HUDEP-2 (cell line): ENCODE data around the gene SPP2.

Source experiments
- DNase-seq, 76 experiments: peaks; one replicate each; lab custom pipeline; 2025; ENCODE audit not compliant: unreplicated experiment in 76 of 76; lab: John Stamatoyannopoulos, UW

SPP2 gene

GRCh38 chr2:234033885-234034284, 16.6 kb upstream of the SPP2 start:
- no peak for DNase-seq

GRCh38 chr2:234038076-234038802, 12.3 kb upstream of the SPP2 start:
- no peak for DNase-seq

GRCh38 chr2:234044157-234044556, 6.3 kb upstream of the SPP2 start:
- DNase-seq = no peak

GRCh38 chr2:234046521-234046920, 4.0 kb upstream of the SPP2 start:
- no peak for DNase-seq

GRCh38 chr2:234047361-234047760, 3.1 kb upstream of the SPP2 start:
- DNase-seq = no peak

GRCh38 chr2:234048049-234048448, 2.5 kb upstream of the SPP2 start:
- no peak for DNase-seq

GRCh38 chr2:234051374-234052070, 1.0 kb downstream of the SPP2 start:
- no peak for DNase-seq

GRCh38 chr2:234058881-234059280, 8.4 kb downstream of the SPP2 start:
- no peak for DNase-seq

- DNase-seq = no peak
Observed at GRCh38 chr2:234060236-234060635, 9.7 kb downstream of the SPP2 start.

GRCh38 chr2:234061624-234062257, 11.2 kb downstream of the SPP2 start:
- DNase-seq = no peak

GRCh38 chr2:234066587-234066986, 16.1 kb downstream of the SPP2 start:
- DNase-seq = no peak

- no peak for DNase-seq
Observed at GRCh38 chr2:234071664-234072063, 21.2 kb downstream of the SPP2 start.

- no peak for DNase-seq
Observed at GRCh38 chr2:234072454-234072853, 22.0 kb downstream of the SPP2 start.

- DNase-seq = no peak
Observed at GRCh38 chr2:234074751-234075517, 24.4 kb downstream of the SPP2 start.

- no peak for DNase-seq
Observed at GRCh38 chr2:234075518-234075915, 25.0 kb downstream of the SPP2 start.

- no peak for DNase-seq
Observed at GRCh38 chr2:234075947-234076346, 25.4 kb downstream of the SPP2 start.

- no peak for DNase-seq
Observed at GRCh38 chr2:234076451-234076850, 25.9 kb downstream of the SPP2 start.

- no peak for DNase-seq
Observed at GRCh38 chr2:234078129-234078528, 27.6 kb downstream of the SPP2 start.

- no peak for DNase-seq
Observed at GRCh38 chr2:234081970-234082822, 31.7 kb downstream of the SPP2 start.
